Activated CD4-positive, alpha-beta T cell treated with anti-CD3 and anti-CD28 coated beads for 1 hour (primary cell): ENCODE results near the gene KCNV2.

Experiments used
- DNase-seq: peaks from one replicate; pipeline ENCODE4 v3.0.0-alpha.2; 2020

Gene KCNV2

GRCh38 chr9:2722715-2723114, 5.4 kb downstream of the KCNV2 start:
- no peak for DNase-seq

DNA sequence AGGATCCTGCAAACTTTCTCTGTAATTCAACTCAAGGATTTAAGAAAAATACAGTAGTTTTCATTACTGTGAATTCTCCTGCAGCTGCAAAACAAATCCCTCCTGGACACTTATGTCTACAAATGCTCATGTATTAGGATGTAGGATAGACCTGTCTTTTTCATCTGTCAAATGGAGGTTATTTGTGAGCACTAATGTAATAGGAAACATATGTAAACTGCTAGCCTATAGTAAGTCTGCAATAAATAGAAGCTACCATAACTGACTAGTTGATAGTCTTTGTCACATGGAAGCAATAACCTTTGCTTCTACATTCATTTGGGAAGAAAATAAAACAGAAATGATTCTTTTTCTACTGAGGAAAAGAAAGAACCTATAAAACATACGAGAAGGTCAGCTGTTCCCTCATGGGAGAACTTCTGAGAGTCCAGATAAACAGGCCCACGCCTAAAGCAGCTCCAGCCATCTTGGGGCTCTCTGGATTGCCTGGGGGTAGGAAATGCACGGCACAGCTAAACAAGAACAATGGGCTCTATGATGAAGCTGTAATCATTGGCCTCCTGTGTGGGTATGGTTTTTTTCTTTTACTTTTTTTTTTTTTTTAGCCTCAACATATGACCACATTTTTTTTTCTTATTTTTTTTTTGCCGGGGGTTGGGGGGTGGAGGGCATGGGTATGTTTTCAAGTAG, 6.2 kb downstream of the KCNV2 start:
- DNase-seq = no peak

DNA sequence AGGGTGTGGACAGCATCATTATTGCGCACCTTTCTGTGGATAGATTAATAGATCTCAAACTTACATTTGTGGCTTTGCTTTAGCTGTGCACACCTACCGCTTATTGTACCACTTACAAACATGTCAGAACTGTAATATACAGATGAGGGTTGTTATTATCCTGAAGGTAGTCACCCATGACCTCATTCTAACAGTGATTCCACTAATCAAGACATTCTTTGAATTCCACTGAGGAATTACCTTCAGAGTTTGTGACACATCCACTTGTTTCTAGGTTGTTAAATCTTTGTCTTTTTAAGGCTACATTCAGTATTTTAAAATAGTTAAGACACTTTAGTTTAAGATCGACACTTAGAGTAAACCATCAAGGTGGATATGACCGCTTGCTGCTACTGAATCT, 7.8 kb downstream of the KCNV2 start:
- DNase-seq = no peak

GRCh38 chr9:2725898-2726649, 8.8 kb downstream of the KCNV2 start:
- DNase-seq = no peak

DNA sequence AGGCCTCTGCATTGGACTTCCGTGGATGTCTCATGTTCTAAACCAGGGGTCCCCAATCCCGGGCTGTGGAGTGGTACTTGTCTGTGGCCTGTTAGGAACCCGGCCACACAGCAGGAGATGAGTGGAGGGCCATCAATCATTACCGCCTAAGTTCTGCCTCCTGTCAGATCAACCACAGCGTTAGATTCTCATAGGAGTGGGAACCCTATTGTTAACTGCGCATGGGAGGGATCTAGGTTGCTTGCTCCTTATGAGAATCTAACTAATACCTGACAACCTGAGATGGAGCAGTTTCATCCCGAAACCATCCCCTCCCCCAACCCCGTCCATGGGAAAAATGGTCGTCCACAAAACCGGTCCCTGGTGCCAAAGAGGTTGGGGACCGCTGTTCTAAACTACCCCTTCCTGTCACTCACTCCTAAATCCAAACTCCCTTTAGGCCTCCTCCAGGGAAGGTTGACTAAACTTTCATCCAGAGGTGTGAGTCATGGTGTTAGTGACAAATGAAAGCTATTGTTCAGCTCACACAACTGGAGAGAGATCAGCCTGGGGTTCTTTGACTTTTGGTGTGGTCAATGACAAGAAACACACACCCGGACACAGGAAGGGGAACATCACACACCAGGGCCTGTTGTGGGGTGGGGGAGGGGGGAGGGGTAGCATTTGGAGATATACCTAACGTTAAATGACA, 9.5 kb downstream of the KCNV2 start:
- DNase-seq = no peak

DNA sequence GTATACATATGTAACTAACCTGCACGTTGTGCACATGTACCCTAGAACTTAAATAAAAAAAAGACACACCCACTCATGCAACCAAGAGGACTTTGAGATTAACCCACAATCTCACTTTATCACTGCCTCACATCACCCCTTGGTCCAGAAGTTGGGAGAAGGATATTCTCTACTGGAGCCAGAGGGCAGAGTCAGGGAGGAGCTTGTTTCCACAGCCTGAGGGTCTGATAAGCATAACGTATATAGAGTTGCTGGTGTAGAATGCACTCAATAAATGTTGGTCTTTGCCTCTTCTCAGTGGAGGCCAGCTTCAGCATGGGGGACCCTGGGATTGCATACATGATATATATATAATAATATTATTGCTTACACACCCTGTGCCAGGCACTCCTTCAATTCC, 10.1 kb downstream of the KCNV2 start:
- no peak for DNase-seq

DNA sequence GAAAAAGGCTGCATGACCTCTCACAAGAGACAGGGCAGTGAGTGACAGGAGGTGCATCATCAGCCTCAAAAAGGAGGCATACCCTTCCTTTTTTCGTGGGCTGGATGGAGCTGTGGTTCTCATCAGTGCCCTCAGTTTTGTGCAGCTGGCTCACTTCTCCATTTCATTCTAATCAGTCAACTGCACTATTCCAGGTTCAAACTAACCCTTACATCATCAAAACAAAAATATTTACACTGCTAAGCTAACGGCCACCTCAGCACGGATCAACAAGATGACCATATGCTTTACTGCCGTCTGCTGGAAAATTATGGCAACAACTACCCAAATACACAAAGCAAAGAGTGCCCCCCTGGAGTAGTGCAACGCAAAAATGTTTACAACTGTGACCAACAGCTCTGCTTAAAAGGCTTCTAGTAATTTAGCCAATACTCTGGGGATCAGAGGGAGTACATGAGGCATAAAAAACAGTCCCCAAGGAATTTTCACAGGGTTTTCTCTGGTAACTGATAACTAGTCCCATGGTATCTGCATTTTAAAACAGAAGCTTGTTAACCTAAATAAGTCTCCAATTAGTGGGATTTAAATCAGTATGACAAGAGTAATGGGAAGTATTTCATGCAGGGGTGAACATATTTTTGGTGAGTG, 10.8 kb downstream of the KCNV2 start:
- no peak for DNase-seq

- no peak for DNase-seq
These were observed 11.7 kb downstream of the KCNV2 start for GRCh38 chr9:2729003-2729402.

DNA sequence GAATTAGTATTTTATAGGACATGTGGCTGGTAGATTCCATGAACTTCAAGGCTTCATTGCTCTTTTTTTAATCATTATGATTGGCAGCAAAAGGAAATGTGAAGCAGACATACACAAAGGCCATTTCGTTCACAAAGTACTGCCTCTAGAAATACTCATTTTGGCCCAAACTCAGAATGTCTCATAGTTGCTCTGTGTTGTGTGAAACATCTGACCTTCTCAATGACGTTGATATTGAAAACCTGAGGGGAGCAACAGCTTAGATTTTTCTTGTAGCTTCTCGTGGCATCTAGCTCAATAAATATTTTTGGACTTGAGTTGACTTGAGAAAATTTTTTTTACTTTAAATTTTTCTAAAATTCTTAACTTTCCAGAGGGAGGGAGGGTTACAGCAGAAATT, 12.4 kb downstream of the KCNV2 start:
- DNase-seq = no peak

DNA sequence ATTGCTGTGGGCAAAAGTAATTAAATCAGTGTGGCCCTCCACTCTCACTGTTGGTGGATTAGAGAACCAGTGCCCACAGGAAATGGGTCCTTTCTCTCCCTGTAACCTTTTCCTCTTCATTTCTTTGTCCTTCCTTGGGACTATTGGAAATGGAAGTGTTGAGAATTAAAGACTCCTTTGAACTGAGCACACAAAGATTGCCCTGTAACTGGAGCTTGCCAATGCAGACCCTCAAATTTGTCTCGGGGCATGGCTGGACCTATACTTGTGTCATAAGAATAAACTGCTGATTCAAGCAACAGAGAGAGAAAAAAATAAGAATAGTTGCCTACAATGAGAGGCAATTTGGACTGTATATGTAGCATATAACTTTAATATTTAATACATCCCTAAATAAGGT, 13.7 kb downstream of the KCNV2 start:
- DNase-seq = no peak

- no peak for DNase-seq
These were observed 15.2 kb downstream of the KCNV2 start for GRCh38 chr9:2732492-2732891.

DNA sequence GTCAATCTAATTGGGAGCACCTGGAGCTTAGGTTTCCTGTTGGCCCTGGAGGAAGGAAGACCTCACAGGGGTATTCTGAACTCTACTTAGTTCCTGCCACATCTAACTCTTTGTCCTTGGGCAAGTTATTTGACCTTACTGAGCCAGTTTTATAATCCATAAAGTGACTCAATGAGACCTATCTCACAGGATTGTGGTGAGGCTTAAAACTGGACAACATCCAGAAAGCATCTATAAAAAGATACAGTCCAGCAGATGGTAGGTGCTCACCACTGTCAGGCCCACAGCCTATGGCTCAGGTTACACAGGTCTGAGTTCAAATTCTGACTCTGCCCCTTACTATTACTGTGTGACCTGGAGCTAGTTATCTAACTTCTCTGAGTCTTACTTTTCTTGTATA, 23.3 kb downstream of the KCNV2 start:
- no peak for DNase-seq

DNA sequence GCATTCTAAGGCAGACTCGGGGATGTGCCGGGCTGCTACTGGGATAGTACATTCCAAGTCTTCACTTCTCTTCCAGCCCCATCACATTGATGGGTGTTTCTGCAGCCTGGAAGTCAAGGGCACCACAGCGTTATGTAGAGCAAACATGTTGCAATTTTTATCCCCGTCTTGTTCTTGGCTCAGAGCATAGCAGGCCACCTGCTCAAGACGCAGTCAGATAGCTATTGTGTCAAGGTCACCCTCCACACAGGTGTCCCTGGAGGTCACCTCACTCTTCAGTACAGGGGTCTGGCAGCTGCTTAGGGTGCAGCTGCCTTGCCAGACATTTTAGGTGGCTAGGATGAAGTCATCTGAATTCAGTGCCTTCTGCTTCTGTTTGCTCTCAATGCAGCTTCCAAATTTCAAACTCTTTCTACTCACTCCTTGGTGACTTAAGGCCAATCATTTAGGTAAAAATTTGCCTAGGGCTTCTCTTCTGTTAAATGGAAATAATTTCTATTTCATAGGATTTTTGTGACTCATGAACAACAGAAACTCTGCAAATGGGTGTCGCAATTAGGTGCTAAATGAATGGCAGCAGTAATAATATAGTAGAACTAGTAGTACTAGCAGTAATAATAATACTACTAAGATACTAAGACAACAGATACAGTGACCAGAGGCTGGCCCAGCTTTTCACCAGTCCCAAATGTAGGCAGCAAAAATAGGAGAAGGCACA, 24.3 kb downstream of the KCNV2 start:
- no peak for DNase-seq

DNA sequence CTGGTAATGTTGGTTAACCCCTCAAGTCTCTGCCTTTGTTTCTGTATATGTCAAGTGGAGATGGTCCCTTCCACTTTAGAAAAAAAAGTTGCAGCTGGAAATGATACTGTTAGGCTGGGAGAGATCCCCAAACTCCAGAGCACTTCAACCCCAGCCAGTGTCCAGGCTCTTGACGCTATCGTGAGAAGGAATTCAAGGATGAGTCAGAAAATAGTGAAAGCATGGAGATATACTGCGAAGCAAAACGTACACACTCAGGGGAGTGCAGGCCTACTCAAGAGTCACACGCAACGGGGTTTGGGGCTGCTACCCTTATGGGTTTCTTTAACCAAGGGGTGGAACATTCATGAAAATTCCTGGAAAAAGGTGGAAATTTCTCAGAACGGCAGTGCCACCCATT, 24.9 kb downstream of the KCNV2 start:
- no peak for DNase-seq

DNA sequence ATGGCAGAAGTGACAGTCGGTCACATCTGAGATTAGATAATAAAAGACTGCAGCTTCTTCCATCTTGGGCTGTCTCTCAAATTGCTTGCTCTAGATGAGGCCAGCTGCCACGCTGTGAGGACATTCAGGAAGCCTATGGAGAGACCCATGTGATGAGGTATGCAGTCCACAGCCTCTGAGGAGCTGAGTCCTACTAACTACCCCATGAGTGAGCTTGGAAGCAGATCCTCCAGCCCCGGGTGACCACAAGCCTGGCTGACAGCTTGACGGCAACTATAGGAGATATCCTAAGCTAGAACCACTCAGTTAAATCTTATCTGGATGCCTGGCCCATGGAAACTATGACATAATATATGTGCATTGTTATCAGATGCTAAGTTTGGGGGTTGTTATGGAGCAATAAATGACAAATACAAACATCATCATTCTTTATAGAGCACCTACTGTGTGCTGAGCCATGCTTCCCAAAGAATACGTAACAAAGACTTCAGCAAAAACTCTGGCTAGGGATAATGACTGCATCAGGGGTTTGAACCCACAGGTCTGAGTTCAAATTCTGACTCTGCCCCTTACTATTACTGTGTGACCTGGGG, 26.7 kb downstream of the KCNV2 start:
- DNase-seq = no peak

GRCh38 chr9:2745560-2746380, 28.5 kb downstream of the KCNV2 start:
- no peak for DNase-seq

DNA sequence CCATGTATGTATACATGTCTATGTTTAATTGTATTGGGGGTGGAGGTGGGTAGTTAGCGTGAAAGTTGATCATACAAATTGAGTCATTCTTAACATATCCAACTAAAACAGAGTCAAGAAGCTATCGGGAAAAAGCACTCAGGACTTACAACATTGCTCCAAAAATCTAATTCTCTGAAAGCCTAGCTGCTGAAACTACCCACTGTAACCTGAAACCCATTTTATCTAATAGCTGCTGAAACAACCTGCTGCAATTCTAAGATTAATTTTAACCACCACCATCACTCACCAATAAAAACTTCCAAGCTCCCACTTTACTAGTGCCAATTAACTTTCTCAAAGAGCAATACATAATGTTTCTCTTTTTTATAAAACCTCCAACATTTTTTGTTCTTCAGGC, 32.2 kb downstream of the KCNV2 start:
- no peak for DNase-seq

DNA sequence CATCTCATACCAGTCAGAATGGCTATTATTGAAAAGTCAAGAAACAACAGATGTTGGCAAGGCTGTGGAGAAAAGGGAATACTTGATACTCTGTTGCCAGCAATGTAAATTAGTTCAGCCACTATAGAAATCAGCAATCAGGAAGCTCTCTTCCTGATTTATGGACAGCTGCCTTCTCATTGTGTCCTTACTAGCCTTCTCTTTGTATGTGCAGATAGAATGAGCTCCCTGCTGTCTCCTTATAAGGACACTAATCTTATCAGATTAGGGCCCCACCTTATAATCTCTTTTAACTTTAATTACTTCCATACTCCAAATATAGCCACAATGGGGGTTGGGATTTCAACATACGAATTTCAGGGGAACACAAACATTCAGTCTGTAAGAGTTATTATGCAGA, 38.0 kb downstream of the KCNV2 start:
- DNase-seq = no peak

DNA sequence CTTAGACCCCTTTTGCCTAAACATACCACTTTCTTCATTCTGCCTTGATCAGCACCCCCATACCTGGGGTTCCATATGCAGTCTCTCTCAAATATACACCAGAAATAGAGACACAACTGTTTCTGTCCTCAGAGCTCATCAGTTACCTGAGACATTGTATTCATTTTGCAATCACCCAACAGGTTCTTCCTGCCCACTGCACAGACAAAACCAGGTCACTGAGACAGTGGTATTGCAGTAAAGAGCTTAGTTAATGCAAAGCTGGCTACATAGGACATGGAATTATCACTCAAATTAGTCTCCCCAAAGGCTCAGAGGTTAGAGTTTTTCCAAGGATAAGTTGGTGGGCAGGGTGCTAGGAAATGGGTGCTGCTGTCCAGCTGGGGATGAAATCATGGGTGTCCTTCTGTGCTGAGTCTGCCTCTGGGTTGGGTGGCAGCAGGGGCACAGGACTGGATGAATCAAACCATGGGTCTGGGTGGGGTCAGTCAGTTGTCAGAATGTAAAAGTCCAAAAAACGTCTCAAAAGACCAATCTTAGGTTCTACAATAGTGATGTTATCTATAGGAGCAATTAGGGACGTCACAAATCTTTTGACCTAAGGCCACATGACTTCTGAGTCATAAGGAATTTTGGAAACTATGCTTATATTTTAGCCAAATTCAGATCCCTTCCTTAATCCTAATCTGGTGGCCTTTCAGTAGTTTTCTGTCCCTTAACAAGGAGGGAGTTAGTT, 41.0 kb downstream of the KCNV2 start:
- no peak for DNase-seq

- DNase-seq = no peak
These were observed 41.7 kb downstream of the KCNV2 start for GRCh38 chr9:2758898-2759510.
